Measurements from ENCODE around the gene FOXD3.
"Not testable (repeated sequence)": the region's sequence is repeated elsewhere in the genome, so short reads cannot be mapped to it uniquely, and the experiment has no call there.

Gene FOXD3

GRCh38 chr1:63321066-63321784 lies 1.1 kb upstream of the FOXD3 start:
- no peak for DNase-seq (ENCODE audit: low spot score)

- no peak for DNase-seq (ENCODE audit: low spot score)
These were observed 618 bp upstream of the FOXD3 start for GRCh38 chr1:63321785-63322113.

GRCh38 chr1:63322944-63323864 lies 837 bp downstream of the FOXD3 start:
- peak; percentile 26 for DNase-seq (ENCODE audit: low spot score)

- no peak for DNase-seq (ENCODE audit: low spot score)
These were observed 1.8 kb downstream of the FOXD3 start for GRCh38 chr1:63323865-63324778.

- no peak for DNase-seq (ENCODE audit: low spot score)
These were observed 2.4 kb downstream of the FOXD3 start for GRCh38 chr1:63324779-63325119.

- DNase-seq (ENCODE audit: low spot score), result no peak
These were observed 3.1 kb downstream of the FOXD3 start for GRCh38 chr1:63325279-63325985.

- DNase-seq (ENCODE audit: low spot score), result no peak
These were observed 3.7 kb downstream of the FOXD3 start for GRCh38 chr1:63326106-63326472.

GRCh38 chr1:63326473-63327380 lies 4.4 kb downstream of the FOXD3 start:
- no peak for DNase-seq (ENCODE audit: low spot score)

- DNase-seq (ENCODE audit: low spot score), result peak; percentile 85
These were observed 5.2 kb downstream of the FOXD3 start for GRCh38 chr1:63327417-63328054.

- no peak for DNase-seq (ENCODE audit: low spot score)
These were observed 5.8 kb downstream of the FOXD3 start for GRCh38 chr1:63328122-63328521.

- DNase-seq (ENCODE audit: low spot score), result no peak
These were observed 6.4 kb downstream of the FOXD3 start for GRCh38 chr1:63328781-63329180.

- no peak for DNase-seq (ENCODE audit: low spot score)
These were observed 7.4 kb downstream of the FOXD3 start for GRCh38 chr1:63329621-63330330.

GRCh38 chr1:63330331-63330916 lies 8.1 kb downstream of the FOXD3 start:
- DNase-seq (ENCODE audit: low spot score), result no peak

GRCh38 chr1:63342402-63342801 lies 20.0 kb downstream of the FOXD3 start:
- DNase-seq (ENCODE audit: low spot score), result no peak

- DNase-seq (ENCODE audit: low spot score), result no peak
These were observed 21.6 kb downstream of the FOXD3 start for GRCh38 chr1:63343922-63344321.

- no peak for DNase-seq (ENCODE audit: low spot score)
These were observed 28.0 kb downstream of the FOXD3 start for GRCh38 chr1:63350320-63350719.

GRCh38 chr1:63352736-63353135 lies 30.4 kb downstream of the FOXD3 start:
- DNase-seq (ENCODE audit: low spot score), result no peak

GRCh38 chr1:63356234-63356633 lies 33.9 kb downstream of the FOXD3 start:
- not testable (repeated sequence) for DNase-seq (ENCODE audit: low spot score)

GRCh38 chr1:63359561-63359960 lies 37.2 kb downstream of the FOXD3 start:
- no peak for DNase-seq (ENCODE audit: low spot score)
